ENCODE data around the gene MINDY1. TPM values are rescaled to one million over a fixed set of nuclear protein-coding genes. Genes with fewer than 3 reads are reported as not detected.

MINDY1 gene
- total RNA-seq, 2 experiments from 2014 or later = 8.5 to 13.8 TPM

DNA sequence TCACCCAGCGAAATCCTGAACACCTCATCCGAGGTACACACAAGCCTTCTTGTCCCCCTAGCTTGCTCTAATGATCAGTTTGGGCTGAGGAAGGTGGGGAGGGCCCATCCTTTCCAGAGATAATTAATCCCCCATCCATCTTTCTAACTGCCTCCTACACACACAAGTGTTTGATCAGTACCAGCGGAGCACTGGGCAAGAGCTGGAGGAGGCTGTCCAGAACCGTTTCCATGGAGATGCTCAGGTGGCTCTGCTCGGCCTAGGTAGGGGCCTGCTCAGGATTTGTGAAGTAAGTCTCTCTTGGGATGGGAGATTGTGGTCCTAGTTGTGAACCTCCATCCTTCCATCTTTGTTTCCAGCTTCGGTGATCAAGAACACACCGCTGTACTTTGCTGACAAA lies 18.8 kb downstream of the MINDY1 start:
- ChIA-PET CTCF (ENCODE audit: unreplicated experiment) (no interaction called here), POLR2A (interaction anchor here (0.6 kb wide), 1 partner anchor 18 kb away, joined by 3 read pairs; no protein-coding TSS in a partner anchor)
- no peaks in the 10 kb centered on the region for H3K36me3 ChIP-seq (ENCODE audit: insufficient read depth, low read length)
- TF ChIP-seq, protein P1, sequence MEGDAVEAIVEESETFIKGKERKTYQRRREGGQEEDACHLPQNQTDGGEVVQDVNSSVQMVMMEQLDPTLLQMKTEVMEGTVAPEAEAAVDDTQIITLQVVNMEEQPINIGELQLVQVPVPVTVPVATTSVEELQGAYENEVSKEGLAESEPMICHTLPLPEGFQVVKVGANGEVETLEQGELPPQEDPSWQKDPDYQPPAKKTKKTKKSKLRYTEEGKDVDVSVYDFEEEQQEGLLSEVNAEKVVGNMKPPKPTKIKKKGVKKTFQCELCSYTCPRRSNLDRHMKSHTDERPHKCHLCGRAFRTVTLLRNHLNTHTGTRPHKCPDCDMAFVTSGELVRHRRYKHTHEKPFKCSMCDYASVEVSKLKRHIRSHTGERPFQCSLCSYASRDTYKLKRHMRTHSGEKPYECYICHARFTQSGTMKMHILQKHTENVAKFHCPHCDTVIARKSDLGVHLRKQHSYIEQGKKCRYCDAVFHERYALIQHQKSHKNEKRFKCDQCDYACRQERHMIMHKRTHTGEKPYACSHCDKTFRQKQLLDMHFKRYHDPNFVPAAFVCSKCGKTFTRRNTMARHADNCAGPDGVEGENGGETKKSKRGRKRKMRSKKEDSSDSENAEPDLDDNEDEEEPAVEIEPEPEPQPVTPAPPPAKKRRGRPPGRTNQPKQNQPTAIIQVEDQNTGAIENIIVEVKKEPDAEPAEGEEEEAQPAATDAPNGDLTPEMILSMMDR (conservative IDR thresholded peaks at IDR 0.05; ENCODE audit: low read length) = no peak
- no peaks in the 10 kb centered on the region for H3K4me1 ChIP-seq (ENCODE audit: insufficient read depth, low read length, poor library complexity, severe bottlenecking)
- H3K4me2 ChIP-seq (ENCODE audit: low read length) = no peak overlapping the region
- no peaks in the 10 kb centered on the region for H3K79me2 ChIP-seq (ENCODE audit: insufficient read depth, low read depth, low read length)
- intact Hi-C loops (cut with micrococcal nuclease; ENCODE audit: unreplicated experiment) = no loop called here
- H4K20me1 ChIP-seq (ENCODE audit: insufficient read depth, low read length) = no peaks in the 10 kb centered on the region
- H3K9me3 ChIP-seq (ENCODE audit: low read length) = no peaks in the 10 kb centered on the region
- no peak for DNase-seq (ENCODE audit: low spot score)
- no TSS peak for BruUV-seq (replicated peaks)
- no peak overlapping the region for H2AFZ ChIP-seq (ENCODE audit: low read length)
- no peak overlapping the region for H3K27ac ChIP-seq (ENCODE audit: low read depth, low read length, poor library complexity, severe bottlenecking)
- H3K9me2 ChIP-seq (ENCODE audit: insufficient read depth, low read length) = no peaks in the 10 kb centered on the region
- H3K4me3 ChIP-seq (ENCODE audit: low read depth, low read length, poor library complexity, severe bottlenecking) = no peak overlapping the region

DNA sequence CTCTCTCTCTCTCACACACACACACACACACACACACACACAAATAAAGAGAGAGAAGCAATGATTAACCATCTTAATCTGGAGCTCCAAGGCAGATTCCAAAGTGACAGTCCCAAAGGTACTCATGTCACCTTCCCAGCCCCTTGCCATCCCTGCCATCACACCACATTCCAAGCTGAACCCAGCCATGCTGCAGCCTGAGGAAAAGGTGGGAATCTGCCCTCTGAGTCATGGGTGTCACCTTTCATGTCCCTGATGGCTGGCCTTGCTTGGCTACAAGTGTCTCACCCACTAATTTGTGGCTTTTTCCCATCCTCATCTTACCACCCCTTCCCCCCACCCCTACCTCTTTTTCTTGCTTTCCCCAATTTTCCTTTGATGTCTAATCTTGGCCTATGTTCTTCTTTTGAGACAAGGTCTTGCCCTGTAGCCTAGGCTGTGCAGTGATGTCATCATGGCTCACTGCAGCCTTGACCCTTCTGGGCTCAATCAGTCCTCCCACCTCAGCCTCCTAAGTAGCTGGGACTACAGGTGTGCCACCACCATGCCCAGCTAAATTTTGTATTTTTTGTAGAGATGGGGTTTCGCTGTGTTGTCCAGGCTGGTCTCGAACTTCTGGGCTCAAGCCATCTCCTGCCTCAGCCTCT lies 21.4 kb downstream of the MINDY1 start:
- intact Hi-C loops (cut with micrococcal nuclease; ENCODE audit: unreplicated experiment) = no loop called here
- no peak overlapping the region for H2AFZ ChIP-seq (ENCODE audit: low read length)
- CTCF ChIA-PET (ENCODE audit: unreplicated experiment) = no interaction called here
- POLR2A ChIA-PET = interaction anchor here (0.6 kb wide), 3 partner anchors 11 to 520 kb away, joined by 4 read pairs; no protein-coding TSS in a partner anchor
- no peaks in the 10 kb centered on the region for H3K9me2 ChIP-seq (ENCODE audit: insufficient read depth, low read length)
- H3K4me3 ChIP-seq (ENCODE audit: low read depth, low read length, poor library complexity, severe bottlenecking) = no peak overlapping the region
- H3K4me2 ChIP-seq (ENCODE audit: low read length) = no peak overlapping the region
- BruUV-seq (replicated peaks) = no TSS peak
- TF ChIP-seq EZH2phosphoT487 (IDR thresholded peaks at IDR 0.05; ENCODE audit: borderline replicate concordance, low read depth, low read length) = no peak
- TF ChIP-seq, protein P1 (conservative IDR thresholded peaks at IDR 0.05; ENCODE audit: low read length) = no peak
- H3K79me2 ChIP-seq (ENCODE audit: insufficient read depth, low read depth, low read length) = no peaks in the 10 kb centered on the region
- H3K9me3 ChIP-seq (ENCODE audit: low read length) = no peaks in the 10 kb centered on the region
- no peaks in the 10 kb centered on the region for H4K20me1 ChIP-seq (ENCODE audit: insufficient read depth, low read length)
- peaks cover 15% of the 10 kb centered on the region for H3K4me1 ChIP-seq (ENCODE audit: insufficient read depth, low read length, poor library complexity, severe bottlenecking)
- no peaks in the 10 kb centered on the region for H3K36me3 ChIP-seq (ENCODE audit: insufficient read depth, low read length)
- H3K27ac ChIP-seq (ENCODE audit: low read depth, low read length, poor library complexity, severe bottlenecking) = no peak overlapping the region
- no peak for DNase-seq (ENCODE audit: low spot score)

Measured in OCI-LY7 (cell line).